ENCODE results near the gene ECI1. TPM values are rescaled to one million over a fixed set of nuclear protein-coding genes. Genes with fewer than 3 reads are reported as not detected.

Gene ECI1
- total RNA-seq, 3 donors from 2014 or later = 88.5 to 129 (median 95.5) TPM

DNA sequence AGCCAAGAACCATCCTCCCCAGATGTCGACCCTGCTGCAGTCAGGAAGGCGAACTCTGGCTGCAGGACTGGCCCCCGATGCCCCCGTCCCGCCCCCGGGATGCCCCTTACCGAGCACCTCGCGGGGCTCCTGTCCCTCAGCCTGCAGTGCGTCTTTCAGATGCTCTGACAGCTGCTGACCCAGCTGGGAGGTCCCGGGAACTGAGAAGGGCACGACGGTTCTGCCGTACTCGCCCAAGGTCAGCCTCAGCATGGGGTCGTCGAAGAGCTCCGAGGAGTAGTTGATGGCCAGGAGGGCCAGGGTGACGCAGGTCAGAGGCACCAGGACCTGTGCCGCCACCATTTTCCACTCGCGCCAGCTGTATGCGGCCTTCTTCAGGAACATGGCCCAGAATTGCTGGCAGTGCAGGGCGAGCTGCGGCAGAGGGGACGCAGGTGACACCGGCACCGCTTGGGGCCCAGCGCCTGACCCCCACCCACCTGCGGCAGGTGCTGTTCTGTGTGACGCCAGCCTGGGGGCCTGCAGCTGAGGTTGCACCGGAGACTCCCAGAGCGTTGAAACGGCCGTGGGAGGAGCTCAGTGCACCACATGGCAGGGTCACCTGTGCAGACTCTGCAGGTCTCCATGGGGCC, 36.6 kb upstream of the ECI1 start:
- no peaks in the 10 kb centered on the region for H3K36me3 ChIP-seq (ENCODE audit: low read depth)

DNA sequence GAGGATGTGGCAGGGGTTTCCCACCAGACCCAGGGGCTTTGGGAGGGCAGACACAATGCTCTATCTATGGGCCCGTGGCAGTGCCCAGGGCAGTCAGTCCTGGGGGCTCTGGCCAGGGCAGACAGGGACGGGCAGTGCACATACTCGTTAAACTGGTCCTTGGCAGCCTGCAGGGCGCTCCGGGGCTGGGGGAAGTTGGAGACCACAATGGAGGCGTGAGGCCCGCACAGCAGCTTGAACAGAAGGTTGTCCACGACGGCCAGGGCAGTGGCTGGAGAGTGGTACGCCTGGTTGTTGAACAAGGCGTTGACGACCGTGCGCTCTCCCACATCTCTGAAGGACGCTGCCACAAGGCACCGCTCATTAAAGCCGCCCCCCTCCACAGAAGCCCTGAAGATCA, 35.2 kb upstream of the ECI1 start:
- ATAC-seq = no peak
- H3K4me3 ChIP-seq = no peak overlapping the region
- no peaks in the 10 kb centered on the region for H3K36me3 ChIP-seq (ENCODE audit: low read depth)
- DNase-seq = no peak
- H3K4me1 ChIP-seq (ENCODE audit: low read depth) = no peaks in the 10 kb centered on the region
- intact Hi-C loops (cut with DNase I, micrococcal nuclease) = no loop called here
- TF ChIP-seq, protein P1, sequence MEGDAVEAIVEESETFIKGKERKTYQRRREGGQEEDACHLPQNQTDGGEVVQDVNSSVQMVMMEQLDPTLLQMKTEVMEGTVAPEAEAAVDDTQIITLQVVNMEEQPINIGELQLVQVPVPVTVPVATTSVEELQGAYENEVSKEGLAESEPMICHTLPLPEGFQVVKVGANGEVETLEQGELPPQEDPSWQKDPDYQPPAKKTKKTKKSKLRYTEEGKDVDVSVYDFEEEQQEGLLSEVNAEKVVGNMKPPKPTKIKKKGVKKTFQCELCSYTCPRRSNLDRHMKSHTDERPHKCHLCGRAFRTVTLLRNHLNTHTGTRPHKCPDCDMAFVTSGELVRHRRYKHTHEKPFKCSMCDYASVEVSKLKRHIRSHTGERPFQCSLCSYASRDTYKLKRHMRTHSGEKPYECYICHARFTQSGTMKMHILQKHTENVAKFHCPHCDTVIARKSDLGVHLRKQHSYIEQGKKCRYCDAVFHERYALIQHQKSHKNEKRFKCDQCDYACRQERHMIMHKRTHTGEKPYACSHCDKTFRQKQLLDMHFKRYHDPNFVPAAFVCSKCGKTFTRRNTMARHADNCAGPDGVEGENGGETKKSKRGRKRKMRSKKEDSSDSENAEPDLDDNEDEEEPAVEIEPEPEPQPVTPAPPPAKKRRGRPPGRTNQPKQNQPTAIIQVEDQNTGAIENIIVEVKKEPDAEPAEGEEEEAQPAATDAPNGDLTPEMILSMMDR (IDR thresholded peaks at IDR 0.05) = no peak
- no peaks in the 10 kb centered on the region for H3K9me3 ChIP-seq

More for the DNA sequence above, 36.6 kb upstream of the ECI1 start:
- TF ChIP-seq, protein P1 (IDR thresholded peaks at IDR 0.05) = no peak
- no peak overlapping the region for H3K4me3 ChIP-seq
- no peaks in the 10 kb centered on the region for H3K9me3 ChIP-seq
- no peaks in the 10 kb centered on the region for H3K4me1 ChIP-seq (ENCODE audit: low read depth)
- ATAC-seq (no peak), DNase-seq (no peak)
- intact Hi-C loops (cut with DNase I, micrococcal nuclease) = no loop called here

DNA sequence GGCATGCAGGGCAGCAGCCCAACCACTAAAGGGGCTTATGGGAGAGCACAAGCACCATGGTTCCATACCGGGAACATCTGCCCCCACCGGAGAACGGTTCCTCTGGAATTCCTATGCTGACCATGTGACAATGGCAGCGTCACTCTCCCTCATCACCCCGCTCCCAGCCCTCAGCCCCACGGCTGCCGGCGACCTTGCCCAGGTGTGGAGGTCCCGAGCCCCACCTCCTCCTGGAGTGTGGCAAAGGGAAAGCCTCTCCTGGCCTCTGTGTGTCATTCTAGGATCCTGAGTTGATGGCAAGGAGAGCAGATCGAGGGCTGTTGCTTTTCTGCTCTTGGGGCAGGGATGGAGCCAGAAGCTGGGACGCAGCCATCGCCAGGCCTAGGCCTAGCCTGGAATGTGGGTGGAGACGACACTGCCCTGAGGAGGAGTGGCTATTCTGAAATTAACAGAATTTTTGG, 34.4 kb upstream of the ECI1 start:
- no peak for ATAC-seq
- no peaks in the 10 kb centered on the region for H3K36me3 ChIP-seq (ENCODE audit: low read depth)

DNA sequence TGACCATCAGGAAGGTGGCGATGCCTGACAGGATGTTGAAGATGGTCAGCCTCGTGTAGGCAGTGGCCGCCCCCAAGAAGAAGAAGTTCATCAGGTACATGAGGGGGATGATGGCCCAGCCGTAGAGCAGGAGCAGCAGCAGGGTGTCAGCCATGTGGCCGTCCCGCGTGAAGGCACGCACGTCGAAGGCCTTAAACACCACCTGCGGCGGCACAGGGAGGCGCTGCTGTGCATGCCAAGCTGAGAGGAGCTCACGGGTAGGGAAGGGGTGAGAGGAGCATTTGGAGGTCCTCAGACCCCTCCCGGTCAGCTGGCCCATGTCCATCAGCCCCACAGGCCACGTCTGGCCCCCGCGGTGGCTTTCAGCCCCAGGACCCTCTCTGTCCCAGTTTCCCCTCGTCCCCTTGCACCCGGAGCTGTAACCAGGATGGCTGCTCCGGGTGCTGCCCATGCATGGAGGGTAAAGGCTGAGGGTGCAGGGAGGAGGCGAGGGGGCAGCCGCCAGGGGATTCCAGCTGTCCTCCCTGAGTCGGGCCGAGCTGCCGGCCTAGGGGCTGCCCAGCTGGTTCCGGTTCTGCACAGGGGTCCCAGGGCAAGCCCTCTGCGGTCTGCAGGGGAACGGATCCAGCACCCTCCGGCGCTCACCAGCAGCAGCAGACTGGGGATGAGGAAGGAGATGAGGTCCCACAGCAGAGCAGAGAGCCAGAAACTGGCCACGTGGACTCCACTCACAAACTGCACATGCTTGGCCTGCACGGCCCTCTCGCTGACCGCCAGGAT, 33.6 kb upstream of the ECI1 start:
- Histone ChIP-seq H3K4me1 (ENCODE audit: low read depth) (no peaks in the 10 kb centered on the region), H3K9me3 (no peaks in the 10 kb centered on the region), H3K36me3 (ENCODE audit: low read depth) (no peaks in the 10 kb centered on the region), H3K4me3 (no peak overlapping the region)
- ATAC-seq = no peak
- intact Hi-C loops (cut with DNase I, micrococcal nuclease) = no loop called here
- DNase-seq = no peak
- TF ChIP-seq, protein P1 (IDR thresholded peaks at IDR 0.05) = no peak

More for the DNA sequence above, 34.4 kb upstream of the ECI1 start:
- Histone ChIP-seq H3K4me3 (no peak overlapping the region), H3K9me3 (no peaks in the 10 kb centered on the region), H3K4me1 (ENCODE audit: low read depth) (no peaks in the 10 kb centered on the region)
- DNase-seq = no peak
- TF ChIP-seq, protein P1 (IDR thresholded peaks at IDR 0.05) = no peak
- intact Hi-C loops (cut with DNase I, micrococcal nuclease) = no loop called here

DNA sequence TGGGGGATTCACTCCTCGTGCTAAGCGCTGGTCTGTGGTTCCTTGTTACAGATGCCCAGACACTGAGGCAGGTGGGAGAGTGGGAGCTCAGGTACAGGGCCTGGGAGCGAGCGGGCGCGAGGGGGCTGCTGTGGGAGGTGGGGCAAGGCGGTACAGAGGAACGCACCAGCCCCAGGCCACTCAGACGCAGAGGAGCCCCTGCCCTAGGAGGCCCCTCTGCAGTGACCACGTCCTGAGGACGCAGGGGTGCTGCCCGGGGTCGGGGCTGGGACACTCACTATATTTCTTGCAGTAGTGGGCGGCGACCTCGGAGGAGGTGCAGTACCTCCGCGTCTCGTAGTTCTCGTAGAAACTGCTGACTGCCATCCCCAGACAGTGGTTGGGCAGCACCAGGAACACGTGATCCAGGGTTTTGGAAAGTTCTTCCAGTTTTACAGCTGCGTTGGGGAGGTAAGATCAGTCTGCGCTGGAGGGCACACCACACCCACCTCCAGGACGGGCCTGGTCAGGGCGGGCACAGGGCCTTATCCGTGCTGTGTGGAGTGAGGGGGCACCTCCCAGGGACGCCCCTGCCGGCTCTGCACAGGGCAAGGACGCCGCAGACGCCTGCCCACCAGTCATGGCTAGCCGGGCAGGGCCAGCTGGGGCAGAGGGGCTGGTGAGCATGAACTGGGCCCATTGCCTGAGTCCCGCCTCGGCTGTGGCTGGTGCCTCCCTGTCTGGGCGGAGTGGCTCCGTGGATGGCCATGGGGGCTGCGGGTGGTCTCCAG, 32.8 kb upstream of the ECI1 start:
- no peak for DNase-seq
- no peak for ATAC-seq
- TF ChIP-seq, protein P1 (IDR thresholded peaks at IDR 0.05) = no peak
- Histone ChIP-seq H3K4me3 (no peak overlapping the region), H3K9me3 (no peaks in the 10 kb centered on the region), H3K36me3 (ENCODE audit: low read depth) (no peaks in the 10 kb centered on the region), H3K4me1 (ENCODE audit: low read depth) (no peaks in the 10 kb centered on the region)
- intact Hi-C loops (cut with DNase I, micrococcal nuclease) = no loop called here

All from mucosa of descending colon (tissue), 3 donors.